Lung (tissue), 12 donors: ENCODE results near the gene AGPAT3. TPM values are rescaled to one million over a fixed set of nuclear protein-coding genes. Genes with fewer than 3 reads are reported as not detected.

Experiments
- ATAC-seq: fragments of 200-7000 bp; cut with Tn5 transposase; one replicate; pipeline ENCODE4 v1.9.1; 2020; ENCODE audit warnings: moderate number of reproducible peaks; ENCODE audit not compliant: insufficient read depth, low FRiP score
- DNase-seq, 3 donors: peaks; one replicate each; pipeline ENCODE4 v3.0.0-alpha.2; 2013 to 2017
- H3K27ac ChIP-seq, 2 donors: one replicate each; pipeline ENCODE4 v1.5.1; 2013; ENCODE audit warnings: mild to moderate bottlenecking in 2 of 2, moderate library complexity in 2 of 2, control low read depth in 1 of 2, inconsistent platforms in 1 of 2, low read depth in 1 of 2, low read length in 1 of 2
- H3K27me3 ChIP-seq, 3 donors: one replicate each; pipeline ENCODE4 v1.5.1; 2013; ENCODE audit warnings: low read length in 2 of 3; ENCODE audit not compliant: control insufficient read depth in 3 of 3, insufficient read depth in 3 of 3
- H3K36me3 ChIP-seq, 4 donors: one replicate each; pipeline ENCODE4 v1.5.1; 2013; ENCODE audit warnings: low read length in 4 of 4, mild to moderate bottlenecking in 1 of 4, moderate library complexity in 1 of 4; ENCODE audit not compliant: control insufficient read depth in 4 of 4, insufficient read depth in 4 of 4
- H3K4me1 ChIP-seq, 5 donors: one replicate each; pipeline ENCODE4 v1.5.1; 2013; ENCODE audit warnings: low read length in 5 of 5, mild to moderate bottlenecking in 2 of 5, moderate library complexity in 1 of 5; ENCODE audit not compliant: control insufficient read depth in 5 of 5, insufficient read depth in 5 of 5
- H3K4me3 ChIP-seq: one replicate; pipeline ENCODE4 v1.5.1; 2013; ENCODE audit warnings: mild to moderate bottlenecking, control low read depth, moderate library complexity
- H3K9ac ChIP-seq, 2 donors: one replicate each; pipeline ENCODE4 v1.5.1; 2013; ENCODE audit warnings: low read length in 2 of 2, control low read depth in 1 of 2; ENCODE audit not compliant: insufficient read depth in 1 of 2
- H3K9me3 ChIP-seq, 4 donors: one replicate each; pipeline ENCODE4 v1.5.1; 2013; ENCODE audit warnings: low read length in 3 of 4, mild to moderate bottlenecking in 1 of 4, moderate library complexity in 1 of 4; ENCODE audit not compliant: control insufficient read depth in 4 of 4, insufficient read depth in 3 of 4
- WGBS, 2 donors: extraction: QIAGEN DNeasy Blood & Tissue Kit; methylation state at CpG; one replicate each; pipeline ENCODE4 v1.1.7; 2013; 5-methylcytosine and 5-hydroxymethylcytosine counted together
- polyA plus RNA-seq, 2 donors: library from polyadenylated mRNA; stranded (reverse); fragments of 200-250 nt; gene quantifications; one replicate each; pipeline ENCODE4 v1.2.1, GENCODE V29; 2013
- total RNA-seq, 2 donors: library from RNA; depleted of rRNA in 1 of 2; stranded (reverse); fragments of >200 nt in 1 of 2; gene quantifications; one replicate each; pipeline ENCODE4 v1.2.1, GENCODE V29; 2014 to 2021
- TF ChIP-seq, protein P1 (sequence below): IDR thresholded peaks from 2 replicates; pipeline ENCODE4 v1.5.1; 2012; ENCODE audit warnings: mild to moderate bottlenecking; ENCODE audit errors: control extremely low read depth, extremely low read depth
- donor health status: control.
- donor health status: control.
- donor health status: Bipolar disorder and iron deficiency.
- donor health status: healthy.
- donor health status: DM: yes; HTN: yes; CAD: no.

AGPAT3 gene
- total and polyA plus RNA-seq, 4 donors, result 29.4 to 120 (median 43.9) TPM

DNA sequence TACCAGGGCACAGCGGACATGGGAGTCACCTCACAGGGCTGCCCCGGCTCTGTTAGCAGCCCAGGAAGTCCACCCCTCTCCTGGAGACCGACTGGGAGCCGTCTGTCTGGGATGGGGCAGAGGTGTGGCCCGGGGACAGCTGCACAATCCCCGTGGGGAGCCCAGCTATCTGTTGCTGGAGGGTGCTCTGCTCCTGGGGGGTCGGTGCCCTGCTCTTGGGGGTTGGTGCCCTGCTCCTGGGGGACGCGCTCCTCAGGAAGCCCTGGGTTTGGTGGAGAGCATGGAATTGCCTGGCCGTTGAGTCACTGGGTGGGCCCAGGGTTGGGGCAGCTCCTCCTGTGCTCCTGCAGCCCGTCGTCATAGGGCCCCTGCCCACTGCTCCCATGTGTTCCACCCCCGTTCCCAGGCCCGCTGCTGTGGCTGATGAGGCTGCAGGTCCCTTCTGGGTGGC is 39.3 kb downstream of the AGPAT3 start:
- Histone ChIP-seq H3K9ac (no peak overlapping the region), H3K27ac (peak overlapping the region; percentile 34 to 92), H3K4me3 (no peak overlapping the region), H3K4me1 (peaks cover 5 to 17% (median 12%) of the 10 kb centered on the region in 5 donors), H3K27me3 (no peaks in the 10 kb centered on the region), H3K36me3 (peaks cover 0 to 22% (median 4%) of the 10 kb centered on the region in 4 donors), H3K9me3 (peaks cover 0 to 2% (median 0%) of the 10 kb centered on the region in 4 donors)
- DNase-seq, result no peak
- 87 to 90% methylated on average over 14 of the region's 14 CpGs for WGBS, 2 donors
- TF ChIP-seq, protein P1, sequence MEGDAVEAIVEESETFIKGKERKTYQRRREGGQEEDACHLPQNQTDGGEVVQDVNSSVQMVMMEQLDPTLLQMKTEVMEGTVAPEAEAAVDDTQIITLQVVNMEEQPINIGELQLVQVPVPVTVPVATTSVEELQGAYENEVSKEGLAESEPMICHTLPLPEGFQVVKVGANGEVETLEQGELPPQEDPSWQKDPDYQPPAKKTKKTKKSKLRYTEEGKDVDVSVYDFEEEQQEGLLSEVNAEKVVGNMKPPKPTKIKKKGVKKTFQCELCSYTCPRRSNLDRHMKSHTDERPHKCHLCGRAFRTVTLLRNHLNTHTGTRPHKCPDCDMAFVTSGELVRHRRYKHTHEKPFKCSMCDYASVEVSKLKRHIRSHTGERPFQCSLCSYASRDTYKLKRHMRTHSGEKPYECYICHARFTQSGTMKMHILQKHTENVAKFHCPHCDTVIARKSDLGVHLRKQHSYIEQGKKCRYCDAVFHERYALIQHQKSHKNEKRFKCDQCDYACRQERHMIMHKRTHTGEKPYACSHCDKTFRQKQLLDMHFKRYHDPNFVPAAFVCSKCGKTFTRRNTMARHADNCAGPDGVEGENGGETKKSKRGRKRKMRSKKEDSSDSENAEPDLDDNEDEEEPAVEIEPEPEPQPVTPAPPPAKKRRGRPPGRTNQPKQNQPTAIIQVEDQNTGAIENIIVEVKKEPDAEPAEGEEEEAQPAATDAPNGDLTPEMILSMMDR, result no peak
- no peak for ATAC-seq

DNA sequence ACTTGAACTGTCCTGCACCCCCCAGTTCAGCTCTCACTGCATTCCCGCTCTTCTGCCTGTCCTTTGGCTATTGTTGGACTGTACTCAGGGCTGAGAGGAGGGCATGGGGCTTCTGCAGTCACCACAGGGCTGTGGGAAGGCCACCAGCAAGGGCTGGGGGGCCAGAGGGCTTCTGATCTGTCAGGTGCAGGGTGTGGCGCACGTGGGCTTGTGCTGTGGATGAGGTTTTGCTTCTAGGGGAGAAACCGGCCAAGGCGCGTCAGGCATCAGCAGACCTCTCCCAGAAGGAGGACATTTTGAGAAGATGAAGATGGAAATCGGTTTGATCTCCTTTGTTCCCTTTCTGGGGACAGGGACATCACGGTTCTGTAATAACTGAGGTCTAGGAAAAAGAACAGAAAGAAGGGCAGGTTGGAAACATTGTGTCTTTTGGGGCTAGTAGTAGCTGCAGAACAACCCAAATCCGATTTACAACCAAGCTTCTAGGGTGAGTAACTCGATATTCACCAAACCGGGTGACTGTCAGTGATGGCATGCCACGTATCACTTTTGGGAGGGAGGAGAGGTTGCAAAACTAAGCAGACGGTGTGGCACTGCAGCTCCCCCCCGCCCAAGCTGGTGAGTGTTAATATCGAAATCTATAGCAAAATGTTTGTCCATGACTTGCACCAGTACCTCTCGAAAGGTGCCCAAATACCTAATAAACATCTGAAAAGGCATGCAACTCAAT is 40.9 kb downstream of the AGPAT3 start:
- TF ChIP-seq, protein P1, result no peak
- 94 to 95% methylated on average over 16 of the region's 16 CpGs for WGBS, 2 donors

DNA sequence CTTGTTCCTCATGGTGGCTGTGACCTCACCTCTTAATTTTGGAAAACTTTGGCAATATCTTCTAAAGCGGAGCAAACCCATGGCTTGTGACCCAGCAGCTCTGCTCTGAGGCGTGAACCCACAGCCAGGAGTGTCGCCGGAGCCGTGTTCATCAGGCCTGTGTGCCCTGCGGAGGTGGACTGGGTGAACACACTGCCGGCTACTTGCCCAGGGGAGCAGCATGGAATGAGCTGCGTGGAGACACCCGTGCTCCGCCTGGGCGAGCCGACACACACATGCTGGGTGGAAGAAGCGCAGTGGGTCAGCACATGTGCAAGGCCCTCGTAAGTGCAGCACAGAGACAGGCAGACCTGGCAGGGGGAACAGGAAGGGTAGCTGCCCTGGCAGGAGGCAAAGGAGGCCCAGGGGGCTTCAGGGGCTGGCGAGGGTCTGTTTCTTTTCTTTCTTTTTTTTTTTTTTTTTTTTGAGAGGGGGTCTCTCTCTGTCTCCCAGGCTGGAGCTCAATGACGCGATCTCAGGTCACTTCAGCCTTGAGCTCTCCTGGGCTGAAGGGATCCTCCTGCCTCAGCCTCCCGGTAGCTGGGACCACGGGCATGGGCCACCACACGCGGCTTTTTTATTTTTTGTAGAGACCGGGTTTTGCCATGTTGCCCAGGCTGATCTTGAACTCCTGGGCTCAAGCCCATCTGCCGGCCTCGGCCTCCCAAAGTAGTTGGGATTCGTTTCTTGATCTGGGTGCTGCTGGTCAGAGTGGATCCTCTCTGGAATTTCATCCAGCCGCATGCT is 41.8 kb downstream of the AGPAT3 start:
- TF ChIP-seq, protein P1, result no peak
- WGBS, 2 donors, result 97 to 98% methylated on average over 26 of the region's 26 CpGs
- Histone ChIP-seq H3K9me3 (no peaks in the 10 kb centered on the region), H3K4me3 (no peak overlapping the region), H3K9ac (no peak overlapping the region), H3K27me3 (no peaks in the 10 kb centered on the region), H3K36me3 (peaks cover 0 to 18% (median 2%) of the 10 kb centered on the region in 4 donors), H3K4me1 (peaks cover 7 to 21% (median 14%) of the 10 kb centered on the region in 5 donors), H3K27ac (no peak overlapping the region)
- DNase-seq (no peak), ATAC-seq (no peak)

More for the DNA sequence above, 40.9 kb downstream of the AGPAT3 start:
- Histone ChIP-seq H3K36me3 (peaks cover 0 to 18% (median 2%) of the 10 kb centered on the region in 4 donors), H3K27ac (no peak overlapping the region), H3K9me3 (no peaks in the 10 kb centered on the region), H3K27me3 (no peaks in the 10 kb centered on the region), H3K4me1 (peaks cover 5 to 21% (median 9%) of the 10 kb centered on the region in 5 donors), H3K9ac (no peak overlapping the region), H3K4me3 (no peak overlapping the region)
- ATAC-seq (no peak), DNase-seq (no peak)
